ENCODE measurements around the gene GJB6. TPM values are rescaled to one million over a fixed set of nuclear protein-coding genes. Genes with fewer than 3 reads are reported as not detected.
A peak's percentile ranks its signal among the peaks of the same experiment; 100 is the strongest.

The GJB6 gene
- total RNA-seq, 2 donors from 2014 or later = not detected

DNA sequence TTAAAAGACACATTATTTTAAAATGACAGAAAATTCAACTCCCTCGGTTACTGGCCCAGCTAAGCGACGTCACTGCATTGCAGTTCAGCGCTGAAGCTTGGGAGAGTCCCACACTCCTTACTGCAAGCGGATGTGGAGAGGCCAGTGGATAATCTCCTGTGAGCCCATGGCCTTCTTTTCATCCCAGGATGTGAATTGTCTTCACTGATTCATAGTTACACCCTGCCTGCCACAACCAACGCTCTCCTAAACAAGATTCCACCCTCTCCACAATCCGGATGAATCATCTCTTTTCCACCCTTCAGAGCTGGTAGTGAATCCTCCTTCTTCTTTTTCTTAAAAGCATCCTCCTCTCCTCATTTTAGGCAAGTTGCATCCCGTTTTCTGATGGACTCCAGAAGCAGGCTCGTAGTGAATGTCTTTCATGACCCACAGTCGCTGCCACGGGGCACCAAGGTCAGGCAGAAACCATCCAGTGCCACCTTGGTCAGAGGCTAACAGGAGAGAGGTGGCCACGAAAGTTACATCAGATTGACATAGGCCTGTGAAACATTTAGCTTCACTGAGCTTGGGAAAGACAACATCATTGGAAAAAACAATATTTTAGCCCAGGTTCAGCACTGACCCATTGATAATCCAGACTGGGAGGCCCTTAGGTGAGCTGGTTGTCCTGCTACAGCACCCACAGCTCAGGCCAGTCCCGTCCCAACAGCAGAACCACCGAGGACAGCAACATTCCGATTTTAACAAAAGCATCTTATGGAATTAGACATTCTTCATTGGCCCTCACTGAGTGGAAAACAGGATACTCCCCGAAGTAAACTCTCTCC, 41.4 kb downstream of the GJB6 start:
- intact Hi-C loops (cut with DNase I) = loop anchor here (10.0 kb wide), 1 partner anchor 734 kb away; no protein-coding TSS in a partner anchor
- peak overlapping the region; percentile 73 for H3K27ac ChIP-seq
- H3K27me3 ChIP-seq = peaks cover 34% of the 10 kb centered on the region
- DNase-seq = no peak
- TF ChIP-seq, protein P1, sequence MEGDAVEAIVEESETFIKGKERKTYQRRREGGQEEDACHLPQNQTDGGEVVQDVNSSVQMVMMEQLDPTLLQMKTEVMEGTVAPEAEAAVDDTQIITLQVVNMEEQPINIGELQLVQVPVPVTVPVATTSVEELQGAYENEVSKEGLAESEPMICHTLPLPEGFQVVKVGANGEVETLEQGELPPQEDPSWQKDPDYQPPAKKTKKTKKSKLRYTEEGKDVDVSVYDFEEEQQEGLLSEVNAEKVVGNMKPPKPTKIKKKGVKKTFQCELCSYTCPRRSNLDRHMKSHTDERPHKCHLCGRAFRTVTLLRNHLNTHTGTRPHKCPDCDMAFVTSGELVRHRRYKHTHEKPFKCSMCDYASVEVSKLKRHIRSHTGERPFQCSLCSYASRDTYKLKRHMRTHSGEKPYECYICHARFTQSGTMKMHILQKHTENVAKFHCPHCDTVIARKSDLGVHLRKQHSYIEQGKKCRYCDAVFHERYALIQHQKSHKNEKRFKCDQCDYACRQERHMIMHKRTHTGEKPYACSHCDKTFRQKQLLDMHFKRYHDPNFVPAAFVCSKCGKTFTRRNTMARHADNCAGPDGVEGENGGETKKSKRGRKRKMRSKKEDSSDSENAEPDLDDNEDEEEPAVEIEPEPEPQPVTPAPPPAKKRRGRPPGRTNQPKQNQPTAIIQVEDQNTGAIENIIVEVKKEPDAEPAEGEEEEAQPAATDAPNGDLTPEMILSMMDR (IDR thresholded peaks at IDR 0.05) = no peak
- H3K9ac ChIP-seq (ENCODE audit: low read depth in 2 of 2, low read length in 2 of 2) = peak overlapping the region in 1 of 2 donors; percentile 87
- no peaks in the 10 kb centered on the region for H3K36me3 ChIP-seq
- no peaks in the 10 kb centered on the region for H3K9me3 ChIP-seq
- H3K4me1 ChIP-seq = peaks cover 5% of the 10 kb centered on the region
- H3K4me3 ChIP-seq = no peak overlapping the region

DNA sequence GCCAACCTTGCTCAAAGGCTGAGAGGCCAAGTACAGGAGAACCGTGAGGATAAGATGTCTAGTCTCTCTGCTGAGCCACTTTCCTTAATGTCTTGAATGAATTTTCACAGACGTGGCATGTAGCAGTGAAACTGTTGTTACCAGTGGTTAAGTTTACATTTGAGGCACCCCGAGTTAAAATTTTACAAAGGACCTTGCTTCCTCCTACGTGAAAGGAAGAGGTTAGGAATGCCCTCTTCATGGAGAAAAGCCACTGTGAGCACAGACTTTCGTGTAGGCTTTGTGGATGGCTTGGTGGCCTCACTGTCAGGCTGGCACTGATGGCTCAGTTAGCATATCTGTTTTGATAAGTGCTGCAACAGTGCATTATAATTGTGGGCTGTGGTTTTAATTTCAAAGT, 42.0 kb downstream of the GJB6 start:
- Histone ChIP-seq H3K9ac (ENCODE audit: low read depth in 2 of 2, low read length in 2 of 2) (peak overlapping the region in 1 of 2 donors; percentile 48), H3K9me3 (no peaks in the 10 kb centered on the region), H3K4me3 (no peak overlapping the region), H3K36me3 (no peaks in the 10 kb centered on the region), H3K27me3 (peaks cover 28% of the 10 kb centered on the region), H3K27ac (no peak overlapping the region), H3K4me1 (peaks cover 5% of the 10 kb centered on the region)
- DNase-seq = no peak
- TF ChIP-seq, protein P1 (IDR thresholded peaks at IDR 0.05) = no peak
- intact Hi-C loops (cut with DNase I) = loop anchor here (10.0 kb wide), 1 partner anchor 735 kb away; no protein-coding TSS in a partner anchor

DNA sequence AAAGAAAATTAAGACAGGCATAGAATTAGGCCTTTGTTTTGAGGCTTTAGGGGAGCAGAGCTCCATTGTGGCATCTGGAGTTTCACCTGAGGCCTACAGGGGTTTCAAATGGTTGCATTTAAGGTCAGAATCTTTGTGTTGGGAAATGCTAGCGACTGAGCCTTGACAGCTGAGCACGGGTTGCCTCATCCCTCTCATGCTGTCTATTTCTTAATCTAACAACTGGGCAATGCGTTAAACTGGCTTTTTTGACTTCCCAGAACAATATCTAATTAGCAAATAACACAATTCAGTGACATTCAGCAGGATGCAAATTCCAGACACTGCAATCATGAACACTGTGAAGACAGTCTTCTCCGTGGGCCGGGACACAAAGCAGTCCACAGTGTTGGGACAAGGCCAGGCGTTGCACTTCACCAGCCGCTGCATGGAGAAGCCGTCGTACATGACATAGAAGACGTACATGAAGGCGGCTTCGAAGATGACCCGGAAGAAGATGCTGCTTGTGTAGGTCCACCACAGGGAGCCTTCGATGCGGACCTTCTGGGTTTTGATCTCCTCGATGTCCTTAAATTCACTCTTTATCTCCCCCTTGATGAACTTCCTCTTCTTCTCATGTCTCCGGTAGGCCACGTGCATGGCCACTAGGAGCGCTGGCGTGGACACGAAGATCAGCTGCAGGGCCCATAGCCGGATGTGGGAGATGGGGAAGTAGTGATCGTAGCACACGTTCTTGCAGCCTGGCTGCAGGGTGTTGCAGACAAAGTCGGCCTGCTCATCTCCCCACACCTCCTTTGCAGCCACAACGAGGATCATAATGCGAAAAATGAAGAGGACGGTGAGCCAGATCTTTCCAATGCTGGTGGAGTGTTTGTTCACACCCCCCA, 43.2 kb downstream of the GJB6 start:
- H3K27me3 ChIP-seq = peaks cover 16% of the 10 kb centered on the region
- no peak overlapping the region for H3K27ac ChIP-seq
- intact Hi-C loops (cut with DNase I) = no loop called here
- H3K36me3 ChIP-seq = no peaks in the 10 kb centered on the region
- no peak overlapping the region for H3K9ac ChIP-seq (ENCODE audit: low read depth in 2 of 2, low read length in 2 of 2)
- H3K4me3 ChIP-seq = no peak overlapping the region
- peaks cover 2% of the 10 kb centered on the region for H3K4me1 ChIP-seq
- TF ChIP-seq, protein P1 (IDR thresholded peaks at IDR 0.05) = no peak
- peak; percentile 39 for DNase-seq
- no peaks in the 10 kb centered on the region for H3K9me3 ChIP-seq

DNA sequence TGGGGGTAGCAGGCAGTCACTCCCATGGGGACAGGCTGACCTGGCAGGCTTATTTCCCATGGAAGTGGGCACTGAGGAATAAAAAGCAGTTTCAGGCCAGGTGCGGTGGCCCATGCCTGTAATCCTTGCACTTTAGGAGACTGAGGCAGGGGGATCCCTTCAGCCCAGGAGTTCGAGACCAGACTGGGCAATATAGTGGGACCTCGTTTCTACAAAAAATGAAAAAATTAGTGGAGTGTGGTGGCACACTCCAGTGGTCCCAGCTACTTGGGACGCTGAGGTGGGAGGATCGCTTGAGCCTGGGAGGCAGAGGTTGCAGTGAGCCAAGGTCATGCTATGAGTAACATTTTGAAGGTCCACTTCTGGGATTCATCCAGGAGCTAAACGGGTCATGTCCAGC, 45.3 kb downstream of the GJB6 start:
- H3K36me3 ChIP-seq = no peaks in the 10 kb centered on the region
- intact Hi-C loops (cut with DNase I) = no loop called here
- TF ChIP-seq, protein P1 (IDR thresholded peaks at IDR 0.05) = no peak

DNA sequence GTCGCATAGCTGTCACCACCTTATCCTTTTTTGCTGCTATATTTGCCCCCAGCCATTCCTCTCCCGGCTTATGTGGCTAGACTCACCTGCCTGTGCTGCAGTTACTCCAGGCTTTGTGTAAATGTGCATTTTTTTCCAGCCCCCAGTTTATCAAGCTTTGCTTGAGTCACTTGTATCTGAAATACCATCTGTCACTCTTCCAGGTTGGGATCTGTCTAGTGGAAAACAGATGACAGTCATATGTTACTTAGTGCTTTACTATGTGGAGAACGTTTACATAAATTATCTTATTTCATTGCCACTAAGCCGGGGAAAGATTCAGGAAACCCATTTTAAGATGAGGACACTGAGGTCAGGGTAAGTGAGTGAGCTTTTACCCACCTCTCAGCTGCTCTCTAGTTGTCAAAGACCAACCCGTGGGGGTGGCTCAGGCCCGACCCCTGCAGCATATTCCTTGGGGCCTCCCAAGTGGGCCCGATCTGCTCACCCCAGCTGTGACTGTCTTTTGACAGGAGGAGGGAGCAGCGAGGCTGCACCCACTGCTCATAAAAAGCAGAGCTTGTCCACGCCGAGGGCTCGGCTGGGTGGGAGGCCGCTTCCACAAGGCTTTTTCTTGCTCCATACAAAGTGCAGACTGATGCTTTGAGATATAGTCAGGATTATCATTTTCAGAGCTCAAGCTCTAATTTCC, 46.6 kb downstream of the GJB6 start:
- no peak overlapping the region for H3K27ac ChIP-seq
- no peaks in the 10 kb centered on the region for H3K4me1 ChIP-seq
- intact Hi-C loops (cut with DNase I) = no loop called here
- no peak overlapping the region for H3K9ac ChIP-seq (ENCODE audit: low read depth in 2 of 2, low read length in 2 of 2)
- TF ChIP-seq, protein P1 (IDR thresholded peaks at IDR 0.05) = no peak
- DNase-seq = no peak
- H3K4me3 ChIP-seq = no peak overlapping the region
- H3K36me3 ChIP-seq = no peaks in the 10 kb centered on the region
- no peaks in the 10 kb centered on the region for H3K27me3 ChIP-seq
- no peaks in the 10 kb centered on the region for H3K9me3 ChIP-seq

More for the DNA sequence above, 45.3 kb downstream of the GJB6 start:
- no peaks in the 10 kb centered on the region for H3K4me1 ChIP-seq
- H3K27ac ChIP-seq = no peak overlapping the region
- DNase-seq = no peak
- H3K27me3 ChIP-seq = no peaks in the 10 kb centered on the region
- no peak overlapping the region for H3K9ac ChIP-seq (ENCODE audit: low read depth in 2 of 2, low read length in 2 of 2)
- no peak overlapping the region for H3K4me3 ChIP-seq
- no peaks in the 10 kb centered on the region for H3K9me3 ChIP-seq
